ENCODE data around the gene PLSCR1. TPM values are rescaled to one million over a fixed set of nuclear protein-coding genes. Genes with fewer than 3 reads are reported as not detected.

PLSCR1 gene
- total RNA-seq, 2 experiments from 2014 or later: 137 to 146 TPM

GRCh38 chr3:146544929-146545528 lies 622 bp upstream of the PLSCR1 start:
- peaks cover 3% of the 10 kb centered on the region for H3K27me3 Mint-ChIP-seq
- peaks cover 72% of the 10 kb centered on the region for H3K4me1 Mint-ChIP-seq
- H3K27ac Mint-ChIP-seq: peak overlapping the region; percentile 94
- peaks cover 3% of the 10 kb centered on the region for H3K9me3 Mint-ChIP-seq
- no peak for DNase-seq
- H3K36me3 Mint-ChIP-seq (ENCODE audit: low read depth): peaks cover 44% of the 10 kb centered on the region
- POLR2A ChIA-PET: interaction anchor here (0.5 to 1.7 kb wide), 2 partner anchors 76 to 151 kb away, joined by 3 to 10 read pairs; partner anchors contain the start of gene PLSCR2
- CTCF ChIA-PET: interaction anchor here (1.0 to 1.6 kb wide), 3 partner anchors 8 to 32 kb away, joined by 3 to 5 read pairs (median 4); no protein-coding TSS in a partner anchor
- H3K4me3 Mint-ChIP-seq: peak overlapping the region; percentile 86

- ChIA-PET CTCF (interaction anchor here (1.0 to 1.3 kb wide), 2 partner anchors 13 to 17 kb away, joined by 3 read pairs; no protein-coding TSS in a partner anchor), POLR2A (interaction anchor here (1.7 kb wide), 1 partner anchor 74 kb away, joined by 10 read pairs; the partner anchor contains the start of gene PLSCR2)
- no peak for DNase-seq
- H3K36me3 Mint-ChIP-seq (ENCODE audit: low read depth): peaks cover 49% of the 10 kb centered on the region
- peak overlapping the region; percentile 94 for H3K27ac Mint-ChIP-seq
- H3K9me3 Mint-ChIP-seq: peaks cover 3% of the 10 kb centered on the region
- H3K4me3 Mint-ChIP-seq: peak overlapping the region; percentile 86
- H3K4me1 Mint-ChIP-seq: peaks cover 72% of the 10 kb centered on the region
- H3K27me3 Mint-ChIP-seq: no peaks in the 10 kb centered on the region
Measured at GRCh38 chr3:146543461-146544001, 876 bp downstream of the PLSCR1 start.

- no peak for DNase-seq
- Mint-ChIP-seq H3K36me3 (ENCODE audit: low read depth) (peaks cover 52% of the 10 kb centered on the region), H3K9me3 (peaks cover 3% of the 10 kb centered on the region), H3K4me3 (peak overlapping the region; percentile 86), H3K27me3 (no peaks in the 10 kb centered on the region), H3K4me1 (peaks cover 72% of the 10 kb centered on the region), H3K27ac (peak overlapping the region; percentile 94)
- ChIA-PET POLR2A (no interaction called here), CTCF (interaction anchor here (1.0 to 1.3 kb wide), 2 partner anchors 13 to 16 kb away, joined by 3 read pairs; no protein-coding TSS in a partner anchor)
Measured at GRCh38 chr3:146542978-146543377, 1.4 kb downstream of the PLSCR1 start.

GRCh38 chr3:146542179-146542578 lies 2.2 kb downstream of the PLSCR1 start:
- POLR2A ChIA-PET: no interaction called here
- Mint-ChIP-seq H3K9me3 (peaks cover 3% of the 10 kb centered on the region), H3K36me3 (ENCODE audit: low read depth) (peaks cover 58% of the 10 kb centered on the region), H3K27me3 (no peaks in the 10 kb centered on the region), H3K27ac (peak overlapping the region; percentile 46), H3K4me1 (peaks cover 71% of the 10 kb centered on the region), H3K4me3 (peak overlapping the region; percentile 86)
- CTCF ChIA-PET: interaction anchor here (0.6 to 3.5 kb wide), 2 partner anchors 24 to 99 kb away, joined by 4 to 10 read pairs; no protein-coding TSS in a partner anchor
- peak; percentile 9 for DNase-seq

GRCh38 chr3:146540978-146541377 lies 3.4 kb downstream of the PLSCR1 start:
- Mint-ChIP-seq H3K36me3 (ENCODE audit: low read depth) (peaks cover 66% of the 10 kb centered on the region), H3K4me1 (peaks cover 70% of the 10 kb centered on the region), H3K27ac (peak overlapping the region; percentile 65), H3K27me3 (no peaks in the 10 kb centered on the region), H3K4me3 (peak overlapping the region; percentile 86), H3K9me3 (no peaks in the 10 kb centered on the region)
- POLR2A ChIA-PET: no interaction called here
- CTCF ChIA-PET: interaction anchor here (3.5 kb wide), 1 partner anchor 23 kb away, joined by 10 read pairs; no protein-coding TSS in a partner anchor
- no peak for DNase-seq

GRCh38 chr3:146540236-146540635 lies 4.2 kb downstream of the PLSCR1 start:
- no peak for DNase-seq
- peaks cover 66% of the 10 kb centered on the region for H3K36me3 Mint-ChIP-seq (ENCODE audit: low read depth)
- CTCF ChIA-PET: interaction anchor here (1.1 to 3.5 kb wide), 2 partner anchors 9 to 22 kb away, joined by 3 to 10 read pairs; no protein-coding TSS in a partner anchor
- POLR2A ChIA-PET: no interaction called here
- H3K27me3 Mint-ChIP-seq: no peaks in the 10 kb centered on the region
- peak overlapping the region; percentile 57 for H3K27ac Mint-ChIP-seq
- H3K4me1 Mint-ChIP-seq: peaks cover 64% of the 10 kb centered on the region
- peak overlapping the region; percentile 86 for H3K4me3 Mint-ChIP-seq
- no peaks in the 10 kb centered on the region for H3K9me3 Mint-ChIP-seq

GRCh38 chr3:146539315-146539714 lies 5.1 kb downstream of the PLSCR1 start:
- H3K36me3 Mint-ChIP-seq (ENCODE audit: low read depth): peaks cover 69% of the 10 kb centered on the region
- CTCF ChIA-PET: interaction anchor here (1.1 to 3.5 kb wide), 2 partner anchors 10 to 21 kb away, joined by 3 to 10 read pairs; no protein-coding TSS in a partner anchor
- no peak overlapping the region for H3K4me3 Mint-ChIP-seq
- H3K9me3 Mint-ChIP-seq: no peaks in the 10 kb centered on the region
- no peak overlapping the region for H3K27ac Mint-ChIP-seq
- H3K27me3 Mint-ChIP-seq: no peaks in the 10 kb centered on the region
- POLR2A ChIA-PET: no interaction called here
- DNase-seq: no peak
- H3K4me1 Mint-ChIP-seq: peaks cover 69% of the 10 kb centered on the region

- ChIA-PET CTCF (no interaction called here), POLR2A (no interaction called here)
- no peak overlapping the region for H3K4me3 Mint-ChIP-seq
- DNase-seq: no peak
- peaks cover 77% of the 10 kb centered on the region for H3K4me1 Mint-ChIP-seq
- peak overlapping the region; percentile 47 for H3K27ac Mint-ChIP-seq
- no peaks in the 10 kb centered on the region for H3K27me3 Mint-ChIP-seq
- no peaks in the 10 kb centered on the region for H3K9me3 Mint-ChIP-seq
- peaks cover 68% of the 10 kb centered on the region for H3K36me3 Mint-ChIP-seq (ENCODE audit: low read depth)
Measured at GRCh38 chr3:146537603-146538002, 6.8 kb downstream of the PLSCR1 start.

- ChIA-PET CTCF (interaction anchor here (1.1 kb wide), 1 partner anchor 23 kb away, joined by 3 read pairs; no protein-coding TSS in a partner anchor), POLR2A (no interaction called here)
- Mint-ChIP-seq H3K27me3 (no peaks in the 10 kb centered on the region), H3K4me3 (no peak overlapping the region), H3K27ac (no peak overlapping the region), H3K9me3 (no peaks in the 10 kb centered on the region), H3K4me1 (peaks cover 72% of the 10 kb centered on the region), H3K36me3 (ENCODE audit: low read depth) (peaks cover 67% of the 10 kb centered on the region)
- DNase-seq: no peak
Measured at GRCh38 chr3:146536681-146537080, 7.7 kb downstream of the PLSCR1 start.

GRCh38 chr3:146532406-146532805 lies 12.0 kb downstream of the PLSCR1 start:
- no peak overlapping the region for H3K4me3 Mint-ChIP-seq
- H3K27ac Mint-ChIP-seq: no peak overlapping the region
- CTCF ChIA-PET: no interaction called here
- POLR2A ChIA-PET: no interaction called here
- H3K36me3 Mint-ChIP-seq (ENCODE audit: low read depth): peaks cover 60% of the 10 kb centered on the region
- H3K9me3 Mint-ChIP-seq: no peaks in the 10 kb centered on the region
- H3K27me3 Mint-ChIP-seq: no peaks in the 10 kb centered on the region
- no peak for DNase-seq
- H3K4me1 Mint-ChIP-seq: peaks cover 48% of the 10 kb centered on the region

GRCh38 chr3:146530609-146531008 lies 13.8 kb downstream of the PLSCR1 start:
- ChIA-PET CTCF (interaction anchor here (1.3 kb wide), 1 partner anchor 13 kb away, joined by 3 read pairs; no protein-coding TSS in a partner anchor), POLR2A (no interaction called here)
- H3K36me3 Mint-ChIP-seq (ENCODE audit: low read depth): peaks cover 57% of the 10 kb centered on the region
- no peaks in the 10 kb centered on the region for H3K27me3 Mint-ChIP-seq
- H3K4me3 Mint-ChIP-seq: no peak overlapping the region
- H3K9me3 Mint-ChIP-seq: no peaks in the 10 kb centered on the region
- no peak overlapping the region for H3K27ac Mint-ChIP-seq
- no peak for DNase-seq
- peaks cover 35% of the 10 kb centered on the region for H3K4me1 Mint-ChIP-seq

GRCh38 chr3:146529021-146529420 lies 15.4 kb downstream of the PLSCR1 start:
- DNase-seq: no peak
- POLR2A ChIA-PET: interaction anchor here (0.6 kb wide), 1 partner anchor 1643 kb away, joined by 11 read pairs; no protein-coding TSS in a partner anchor
- peaks cover 24% of the 10 kb centered on the region for H3K4me1 Mint-ChIP-seq
- CTCF ChIA-PET: no interaction called here
- peaks cover 53% of the 10 kb centered on the region for H3K36me3 Mint-ChIP-seq (ENCODE audit: low read depth)
- peak overlapping the region; percentile 9 for H3K27ac Mint-ChIP-seq
- no peaks in the 10 kb centered on the region for H3K27me3 Mint-ChIP-seq
- no peaks in the 10 kb centered on the region for H3K9me3 Mint-ChIP-seq
- H3K4me3 Mint-ChIP-seq: no peak overlapping the region

- Mint-ChIP-seq H3K4me1 (peaks cover 6% of the 10 kb centered on the region), H3K36me3 (ENCODE audit: low read depth) (peaks cover 59% of the 10 kb centered on the region), H3K27ac (no peak overlapping the region), H3K4me3 (no peak overlapping the region), H3K9me3 (no peaks in the 10 kb centered on the region), H3K27me3 (no peaks in the 10 kb centered on the region)
- ChIA-PET POLR2A (no interaction called here), CTCF (interaction anchor here (0.8 to 1.7 kb wide), 2 partner anchors 10 to 13 kb away, joined by 3 to 5 read pairs; no protein-coding TSS in a partner anchor)
- no peak for DNase-seq
Measured at GRCh38 chr3:146524961-146525360, 19.4 kb downstream of the PLSCR1 start.
